IPS-20b (cell line): ENCODE data around the gene SEMA3C.

Experiments
- H3K27ac ChIP-seq: one replicate; pipeline ENCODE4 v1.5.1; 2013; ENCODE audit warnings: low read length
- H3K27me3 ChIP-seq: 2 replicates; pipeline ENCODE4 v1.6.1; 2013; ENCODE audit warnings: mild to moderate bottlenecking, low read length, inconsistent platforms; ENCODE audit not compliant: insufficient read depth
- H3K36me3 ChIP-seq: 2 replicates; pipeline ENCODE4 v1.6.1; 2013; ENCODE audit warnings: low read depth, mild to moderate bottlenecking, inconsistent platforms, low read length, moderate library complexity; ENCODE audit not compliant: insufficient read depth
- H3K4me1 ChIP-seq: 2 replicates; pipeline ENCODE4 v1.6.1; 2013; ENCODE audit warnings: mild to moderate bottlenecking, control low read depth, inconsistent platforms, low read length, moderate library complexity; ENCODE audit not compliant: insufficient read depth
- H3K4me3 ChIP-seq: 2 replicates; pipeline ENCODE4 v1.5.1; 2013; ENCODE audit warnings: mild to moderate bottlenecking, low read length, inconsistent platforms
- H3K9ac ChIP-seq: 2 replicates; pipeline ENCODE4 v1.6.1; 2013; ENCODE audit warnings: low read depth, mild to moderate bottlenecking, inconsistent platforms, low read length, moderate library complexity
- H3K9me3 ChIP-seq: 2 replicates; pipeline ENCODE4 v1.6.1; 2013; ENCODE audit warnings: mild to moderate bottlenecking, low read depth, low read length, inconsistent platforms; ENCODE audit not compliant: insufficient read depth

Gene SEMA3C

GRCh38 chr7:80923211-80923612 is 4.4 kb upstream of the SEMA3C start:
- Histone ChIP-seq H3K36me3 (no peaks in the 10 kb centered on the region), H3K27ac (no peak overlapping the region), H3K9ac (no peak overlapping the region), H3K4me1 (peaks cover 2% of the 10 kb centered on the region), H3K27me3 (peaks cover 11% of the 10 kb centered on the region), H3K9me3 (no peaks in the 10 kb centered on the region; the same call in 1 of the 2 replicates), H3K4me3 (no peak overlapping the region)

DNA sequence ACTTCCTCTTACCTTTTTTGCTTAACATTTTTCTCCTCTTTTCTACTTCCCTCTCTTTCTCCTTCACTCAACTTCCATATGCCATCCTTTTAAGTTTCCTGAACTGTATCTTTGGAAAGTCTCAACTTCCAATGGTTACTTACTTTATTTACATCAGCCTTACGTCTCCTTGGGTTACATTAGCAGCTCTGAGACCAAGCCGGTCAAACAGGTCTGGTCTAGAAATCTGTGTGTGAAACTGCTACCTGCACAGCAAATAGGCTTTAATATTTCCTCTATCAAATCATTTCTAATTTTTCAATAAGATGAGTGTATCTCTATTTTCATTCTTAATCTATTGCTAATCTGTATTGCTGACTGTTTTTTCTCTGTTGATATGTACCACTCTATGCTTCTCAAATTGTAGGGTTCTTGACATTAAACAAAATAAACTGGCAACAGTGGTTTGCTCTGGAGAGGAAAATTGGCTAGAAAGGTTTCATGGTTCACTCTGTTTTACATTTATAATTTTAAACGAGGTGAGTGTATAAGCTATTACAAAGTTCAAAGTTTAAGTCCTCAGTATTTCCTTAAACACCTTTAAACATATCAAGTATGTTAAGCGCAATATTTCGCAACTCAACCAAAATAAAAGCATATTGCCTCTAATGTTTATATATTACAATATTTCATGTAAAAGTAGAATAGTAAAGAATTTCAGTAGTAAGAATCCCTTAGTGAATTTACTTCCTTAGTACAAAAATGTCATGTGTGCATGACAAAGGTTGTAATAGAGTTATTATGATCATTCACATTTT is 3.6 kb upstream of the SEMA3C start:
- Histone ChIP-seq H3K4me3 (no peak overlapping the region), H3K9ac (no peak overlapping the region), H3K36me3 (no peaks in the 10 kb centered on the region), H3K27me3 (peaks cover 19% of the 10 kb centered on the region), H3K9me3 (no peaks in the 10 kb centered on the region; the same call in 1 of the 2 replicates), H3K4me1 (peaks cover 3% of the 10 kb centered on the region), H3K27ac (no peak overlapping the region)

GRCh38 chr7:80921130-80921529 is 2.3 kb upstream of the SEMA3C start:
- H3K4me1 ChIP-seq = peaks cover 5% of the 10 kb centered on the region
- no peak overlapping the region for H3K27ac ChIP-seq
- H3K9ac ChIP-seq = no peak overlapping the region
- peaks cover 28% of the 10 kb centered on the region for H3K27me3 ChIP-seq
- H3K9me3 ChIP-seq = no peaks in the 10 kb centered on the region
- no peak overlapping the region for H3K4me3 ChIP-seq
- no peaks in the 10 kb centered on the region for H3K36me3 ChIP-seq

- H3K4me3 ChIP-seq = peak overlapping the region; percentile 87
- no peaks in the 10 kb centered on the region for H3K36me3 ChIP-seq
- H3K9me3 ChIP-seq = no peaks in the 10 kb centered on the region
- H3K4me1 ChIP-seq = peaks cover 5% of the 10 kb centered on the region
- H3K27me3 ChIP-seq = peaks cover 28% of the 10 kb centered on the region
- peak overlapping the region; percentile 66; the same call in 1 of the 2 replicates for H3K9ac ChIP-seq
- no peak overlapping the region for H3K27ac ChIP-seq
These were observed 452 bp downstream of the SEMA3C start for GRCh38 chr7:80918399-80918798.

GRCh38 chr7:80916770-80917741 is 1.8 kb downstream of the SEMA3C start:
- peaks cover 28% of the 10 kb centered on the region for H3K27me3 ChIP-seq
- H3K9ac ChIP-seq = no peak overlapping the region
- H3K4me3 ChIP-seq = peak overlapping the region; percentile 87; the same call in 1 of the 2 replicates
- H3K27ac ChIP-seq = no peak overlapping the region
- no peaks in the 10 kb centered on the region for H3K36me3 ChIP-seq
- H3K4me1 ChIP-seq = peaks cover 5% of the 10 kb centered on the region
- no peaks in the 10 kb centered on the region for H3K9me3 ChIP-seq

DNA sequence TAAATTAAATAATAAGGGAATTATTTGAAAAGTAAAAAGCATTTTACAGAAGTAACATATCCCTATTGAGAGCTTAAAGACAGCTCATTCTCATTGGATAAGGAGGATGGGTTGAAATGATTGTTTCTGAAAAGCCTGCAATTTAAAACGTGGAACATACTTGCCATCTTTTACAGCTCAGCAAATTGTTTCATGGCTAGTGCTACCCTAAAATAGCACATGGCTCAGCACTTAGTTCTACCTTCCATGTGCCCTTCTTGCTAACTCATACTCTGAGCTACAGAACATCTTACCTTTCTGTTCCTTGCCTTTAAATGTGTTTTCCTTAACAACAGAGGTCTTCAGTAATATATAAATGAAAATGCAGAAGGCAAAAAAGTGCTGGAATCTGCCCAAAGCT is 8.6 kb downstream of the SEMA3C start:
- Histone ChIP-seq H3K27ac (no peak overlapping the region), H3K27me3 (no peaks in the 10 kb centered on the region), H3K9ac (no peak overlapping the region), H3K9me3 (no peaks in the 10 kb centered on the region), H3K4me1 (peaks cover 5% of the 10 kb centered on the region), H3K36me3 (no peaks in the 10 kb centered on the region), H3K4me3 (no peak overlapping the region)

DNA sequence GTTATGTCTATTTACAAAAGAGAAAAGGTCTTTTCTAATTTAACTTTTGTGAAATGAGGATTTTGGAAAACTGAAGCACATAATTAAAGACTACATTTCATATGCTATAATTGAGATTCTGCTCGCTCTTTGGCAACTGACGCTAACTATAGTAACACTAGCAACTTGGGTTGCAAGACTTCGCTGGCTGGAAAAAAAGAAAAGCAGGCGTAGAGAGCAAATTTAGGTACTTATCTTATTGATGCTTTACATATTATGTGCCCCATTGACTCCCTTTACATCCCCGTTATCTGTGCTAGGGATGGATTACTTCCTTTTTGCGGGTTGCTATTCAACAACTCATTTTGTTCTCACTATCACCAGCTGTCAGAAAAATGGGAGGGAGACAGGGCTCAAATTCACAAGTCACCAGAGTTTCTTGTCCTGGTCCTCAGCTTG is 10.5 kb downstream of the SEMA3C start:
- H3K4me1 ChIP-seq = peaks cover 6% of the 10 kb centered on the region
- no peaks in the 10 kb centered on the region for H3K9me3 ChIP-seq
- no peaks in the 10 kb centered on the region for H3K27me3 ChIP-seq
- H3K36me3 ChIP-seq = no peaks in the 10 kb centered on the region
- H3K9ac ChIP-seq = no peak overlapping the region
- H3K4me3 ChIP-seq = no peak overlapping the region
- no peak overlapping the region for H3K27ac ChIP-seq

DNA sequence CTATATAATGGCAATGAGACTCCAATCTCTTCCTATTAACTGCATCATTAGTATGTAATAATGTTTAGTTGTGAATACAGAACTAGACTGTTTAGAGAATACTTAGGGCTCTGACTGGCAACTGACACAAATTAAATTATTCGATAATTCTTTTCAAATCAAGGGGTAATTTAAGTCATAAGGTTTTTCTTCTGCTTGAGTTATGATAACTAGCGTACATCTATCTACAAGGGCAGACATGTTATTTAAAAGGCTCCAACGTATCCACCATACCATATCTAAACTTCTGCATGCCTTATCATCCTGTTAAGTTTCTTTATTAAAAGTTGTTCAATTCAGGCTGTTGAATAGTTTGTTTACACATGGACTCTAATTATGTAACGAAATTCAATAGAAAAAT is 11.2 kb downstream of the SEMA3C start:
- Histone ChIP-seq H3K27me3 (no peaks in the 10 kb centered on the region), H3K27ac (no peak overlapping the region), H3K4me1 (peaks cover 6% of the 10 kb centered on the region), H3K9me3 (no peaks in the 10 kb centered on the region), H3K9ac (no peak overlapping the region), H3K4me3 (no peak overlapping the region), H3K36me3 (no peaks in the 10 kb centered on the region)

DNA sequence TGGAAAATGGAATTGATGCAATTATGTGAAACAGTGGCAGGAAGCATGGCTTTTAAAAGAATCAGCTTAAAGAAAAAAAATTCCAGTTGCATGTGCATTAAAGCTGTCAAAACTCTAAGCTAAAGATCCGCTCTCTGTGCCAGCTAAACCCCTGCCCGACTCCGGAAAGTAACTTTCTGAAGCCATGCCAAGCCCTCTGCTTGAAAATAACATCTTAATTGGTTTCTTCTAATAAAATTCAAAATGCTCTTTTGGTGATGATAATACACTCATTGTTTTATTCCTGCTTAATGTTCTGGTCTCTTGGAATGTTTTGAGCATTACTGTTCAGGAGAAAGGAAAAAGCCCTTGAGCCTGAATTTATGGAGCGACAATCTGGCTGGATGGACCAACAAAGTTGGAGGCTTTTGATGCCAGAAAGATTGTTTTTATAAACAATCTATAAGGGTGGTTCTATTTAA is 11.7 kb downstream of the SEMA3C start:
- no peak overlapping the region for H3K4me3 ChIP-seq
- no peak overlapping the region for H3K27ac ChIP-seq
- no peaks in the 10 kb centered on the region for H3K9me3 ChIP-seq
- H3K36me3 ChIP-seq = no peaks in the 10 kb centered on the region
- no peaks in the 10 kb centered on the region for H3K27me3 ChIP-seq
- no peak overlapping the region for H3K9ac ChIP-seq
- peaks cover 6% of the 10 kb centered on the region for H3K4me1 ChIP-seq

GRCh38 chr7:80905334-80905733 is 13.5 kb downstream of the SEMA3C start:
- Histone ChIP-seq H3K4me3 (no peak overlapping the region), H3K9ac (no peak overlapping the region), H3K9me3 (no peaks in the 10 kb centered on the region; the same call in 1 of the 2 replicates), H3K4me1 (peaks cover 6% of the 10 kb centered on the region), H3K27ac (no peak overlapping the region), H3K36me3 (no peaks in the 10 kb centered on the region), H3K27me3 (no peaks in the 10 kb centered on the region)

- no peaks in the 10 kb centered on the region for H3K36me3 ChIP-seq
- peaks cover 6% of the 10 kb centered on the region for H3K4me1 ChIP-seq
- no peak overlapping the region for H3K4me3 ChIP-seq
- no peak overlapping the region for H3K27ac ChIP-seq
- no peaks in the 10 kb centered on the region for H3K27me3 ChIP-seq
- H3K9ac ChIP-seq = no peak overlapping the region
- no peaks in the 10 kb centered on the region; the same call in 1 of the 2 replicates for H3K9me3 ChIP-seq
These were observed 16.0 kb downstream of the SEMA3C start for GRCh38 chr7:80902716-80903308.
